Motor neuron (in vitro differentiated cells): Measurements from ENCODE around the gene VIT. TPM values are rescaled to one million over a fixed set of nuclear protein-coding genes. Genes with fewer than 3 reads are reported as not detected.

Source experiments
- ATAC-seq, 8 experiments: fragments of 200-7000 bp; cut with Tn5 transposase; replicated peaks in 6 of 8; 2 replicates each; pipeline ENCODE4 v1.8.0; 2021; ENCODE audit warnings: mild to moderate bottlenecking in 8 of 8, moderate library complexity in 8 of 8
- H3K27ac ChIP-seq, 2 donors: fragments of 250-450 bp; sonication (Bioruptor Pico); 2 replicates each; pipeline ENCODE4 v1.9.0; 2021; ENCODE audit warnings: antibody characterized with exemption in 2 of 2, mild to moderate bottlenecking in 2 of 2, moderate library complexity in 1 of 2
- H3K4me1 ChIP-seq, 2 donors: fragments of 250-450 bp; sonication (Bioruptor Pico); replicated peaks in 1 of 2; 2 replicates each; pipeline ENCODE4 v1.6.1; 2021; ENCODE audit warnings: antibody characterized with exemption in 2 of 2, mild to moderate bottlenecking in 2 of 2, moderate library complexity in 1 of 2
- H3K4me3 ChIP-seq, 5 donors: fragments of 250-450 bp; sonication (Bioruptor Pico); 2 replicates each; pipeline ENCODE4 v1.9.0; 2021; ENCODE audit warnings: antibody characterized with exemption in 5 of 5, mild to moderate bottlenecking in 5 of 5, moderate library complexity in 4 of 5
- WGBS, 10 experiments: fragments of 450-650 bp; shearing (Covaris generic); methylation state at CpG; one replicate each; pipeline ENCODE4 v1.0.0; 2022; 5-methylcytosine and 5-hydroxymethylcytosine counted together
- in situ Hi-C, 9 experiments: fragments of 400-800 bp; cut with MboI; loops; one replicate each; pipeline ENCODE4 v1.15.0; 2021; ENCODE audit warnings: low sequenced_read_pairs in 9 of 9, low pct_unique_long_range_greater_than_20kb in 2 of 9; ENCODE audit not compliant: unreplicated experiment in 9 of 9
- total RNA-seq, 8 experiments: library from RNA; unstranded; fragments of 300-600 nt; gene quantifications; 2 replicates each; pipeline versions ENCODE4 v1.2.3 to v1.2.4, GENCODE V29; 2022

VIT gene
- total RNA-seq, 8 experiments from 2014 or later = 0.09 to 0.71 (median 0.28) TPM; not detected in 5

DNA sequence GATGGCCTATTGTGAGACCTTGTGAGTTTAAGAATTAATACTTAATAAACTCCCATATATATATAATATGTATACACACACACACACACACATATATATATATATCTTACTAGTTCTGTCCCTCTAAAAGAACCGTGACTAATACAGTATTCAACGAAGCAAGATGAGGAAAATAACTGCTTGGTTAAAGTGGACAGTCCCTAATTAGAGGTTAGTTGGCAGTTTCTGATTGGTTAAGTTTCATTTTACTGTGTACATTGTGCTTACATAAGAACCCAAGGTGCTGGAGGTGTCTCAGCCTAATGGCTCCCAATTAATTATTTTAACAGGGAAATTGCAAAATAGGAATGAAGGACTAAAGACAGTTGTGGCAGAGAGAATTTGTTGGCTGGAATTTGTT, 137.7 kb downstream of the VIT start:
- Histone ChIP-seq H3K4me1 (no peaks in the 10 kb centered on the region), H3K4me3 (no peak overlapping the region), H3K27ac (no peak overlapping the region)
- WGBS, 10 experiments = 81 to 100% (median 94%) methylated on average over 1 to 2 of the region's 2 CpGs; no CpG with 5 or more reads in 4 of the 10 experiments
- ATAC-seq = no peak
- in situ Hi-C loops = no loop called here

DNA sequence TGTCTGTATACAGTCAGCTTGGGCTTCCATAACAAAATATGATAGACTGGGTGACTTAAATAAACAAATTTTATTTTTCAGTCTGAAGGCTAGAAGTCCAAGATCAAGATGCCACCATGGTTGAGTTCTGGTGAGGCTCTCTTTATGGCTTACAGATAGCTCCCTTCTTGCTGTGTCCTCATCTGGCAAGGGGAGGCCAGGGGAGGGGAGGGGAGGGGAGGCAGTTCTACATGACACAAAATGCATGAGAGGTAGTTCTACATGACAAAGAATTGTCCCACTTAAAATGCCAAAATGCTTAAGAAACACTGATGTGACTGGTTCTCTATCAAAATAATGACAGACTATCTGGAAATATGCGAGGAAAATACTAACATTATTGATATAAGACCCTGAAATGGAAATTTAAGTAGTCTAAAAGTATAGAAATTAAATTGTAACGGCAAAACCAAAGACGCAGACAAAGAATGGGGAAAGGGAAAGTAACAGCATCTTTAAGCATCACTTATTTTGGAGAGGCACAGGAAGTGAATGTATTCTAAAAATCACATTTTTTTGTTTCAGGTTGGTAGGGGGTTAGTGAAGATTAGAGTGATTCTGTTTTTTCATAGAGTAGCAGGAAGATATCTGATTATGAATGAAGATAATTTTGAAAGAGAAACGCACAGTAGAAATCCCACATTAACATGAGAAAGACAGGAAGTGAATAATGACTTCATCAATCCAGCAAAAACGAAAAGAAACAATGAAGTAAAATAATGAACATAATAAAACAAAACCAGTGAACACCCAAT, 138.4 kb downstream of the VIT start:
- no peak for ATAC-seq
- H3K4me1 ChIP-seq = no peaks in the 10 kb centered on the region
- 6 to 60% (median 28%) methylated on average over 1 to 5 of the region's 5 CpGs for WGBS, 10 experiments
- in situ Hi-C loops = no loop called here
- no peak overlapping the region for H3K27ac ChIP-seq
- H3K4me3 ChIP-seq = no peak overlapping the region

DNA sequence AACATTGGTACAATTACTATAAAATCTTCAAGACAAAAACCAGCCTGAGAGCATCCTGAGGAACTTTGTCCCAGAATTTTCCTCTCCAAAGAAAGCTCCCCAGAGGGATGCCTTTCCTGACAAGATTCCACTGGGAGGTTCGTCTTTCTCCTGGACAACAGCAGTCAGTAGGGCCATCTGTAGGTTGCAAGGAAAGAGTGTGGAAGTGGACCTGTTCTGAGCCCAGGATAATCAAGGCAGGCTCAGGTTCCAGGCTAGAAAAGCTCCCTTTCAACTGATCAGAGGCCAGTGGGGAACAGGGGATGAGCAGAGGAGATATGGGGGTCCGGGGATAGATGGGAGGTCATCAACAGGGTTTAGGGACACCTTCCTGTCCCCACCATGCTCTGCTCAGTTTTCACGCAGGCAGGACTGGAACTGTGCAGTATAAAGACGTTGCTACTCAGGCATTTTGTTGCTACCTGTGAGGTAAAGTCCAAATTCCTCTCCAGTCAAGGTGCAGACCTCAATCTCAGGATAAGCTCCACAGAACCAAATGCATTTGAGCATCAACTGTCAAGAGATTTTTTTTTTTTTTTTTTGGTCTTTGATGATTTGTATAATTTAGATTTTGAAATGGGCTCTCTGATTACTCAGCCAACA, 143.6 kb downstream of the VIT start:
- in situ Hi-C loops = no loop called here
- Histone ChIP-seq H3K27ac (no peak overlapping the region), H3K4me3 (no peak overlapping the region), H3K4me1 (no peaks in the 10 kb centered on the region)
- 70 to 100% (median 80%) methylated on average over 1 to 3 of the region's 4 CpGs; no CpG with 5 or more reads in 3 of the 10 experiments for WGBS, 10 experiments
- no peak for ATAC-seq

DNA sequence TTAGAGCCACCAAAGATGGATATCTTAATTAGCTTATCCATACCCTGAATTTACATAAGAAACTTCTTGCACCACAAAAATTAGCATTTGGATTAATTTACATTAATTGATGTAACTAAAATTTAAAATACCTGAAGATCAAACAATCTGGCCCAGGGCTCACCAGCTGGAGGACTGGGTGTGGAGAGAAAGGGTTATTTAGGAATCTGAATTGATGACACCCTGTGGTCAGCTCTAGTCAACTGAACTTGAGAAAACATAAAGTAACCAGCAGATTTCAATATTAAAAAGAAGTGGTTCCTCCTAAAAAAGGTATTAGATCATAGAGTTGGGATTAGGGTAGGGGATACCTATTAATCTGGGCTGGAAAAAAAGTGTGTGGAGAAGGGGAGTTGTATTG, 147.3 kb downstream of the VIT start:
- Histone ChIP-seq H3K4me3 (no peak overlapping the region), H3K27ac (no peak overlapping the region), H3K4me1 (no peaks in the 10 kb centered on the region)
- in situ Hi-C loops = no loop called here
- peak in 3 of 8 experiments; percentile 44 to 95 (median 80) for ATAC-seq

DNA sequence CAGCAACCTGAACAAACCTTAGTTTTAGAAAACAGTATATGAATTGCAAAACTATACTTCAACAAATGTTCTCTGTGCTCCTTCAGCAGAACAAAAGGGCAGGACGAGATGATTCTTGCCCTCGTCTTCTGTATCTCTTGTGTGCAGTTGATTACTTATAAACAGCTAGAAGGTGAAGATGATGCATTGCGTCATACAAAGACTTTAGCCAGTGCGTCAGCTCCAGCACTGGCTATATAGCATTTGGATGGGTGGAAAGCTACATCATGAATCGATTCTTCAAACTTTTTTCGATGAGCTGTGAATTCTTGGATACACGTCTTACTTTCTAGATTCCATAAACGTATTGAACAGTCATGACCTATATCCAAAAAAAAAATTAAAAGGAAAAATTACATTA, 152.8 kb downstream of the VIT start:
- H3K27ac ChIP-seq = no peak overlapping the region
- in situ Hi-C loops = no loop called here
- 89 to 100% (median 98%) methylated on average over 2 to 8 of the region's 8 CpGs for WGBS, 10 experiments
- no peaks in the 10 kb centered on the region for H3K4me1 ChIP-seq
- H3K4me3 ChIP-seq = no peak overlapping the region
- ATAC-seq = no peak

DNA sequence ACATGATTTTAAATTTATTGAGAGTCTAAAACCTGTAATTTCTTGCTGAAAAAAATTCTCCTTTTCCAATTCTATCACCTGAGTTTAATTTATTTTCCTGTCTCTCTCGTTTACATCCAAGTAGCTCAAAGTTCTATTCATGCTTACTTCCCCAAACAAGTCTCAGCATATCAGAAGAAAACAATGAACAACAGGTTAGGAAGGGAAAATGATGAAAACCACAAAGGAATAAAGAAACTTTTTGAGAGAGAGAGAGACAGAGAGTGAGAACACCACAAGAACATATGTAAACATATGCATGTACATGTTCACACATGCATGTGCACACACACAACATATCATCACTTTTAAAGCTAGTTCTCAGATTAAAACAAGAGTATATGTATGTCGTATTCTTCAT, 157.7 kb downstream of the VIT start:
- 80 to 95% (median 90%) methylated on average over 1 to 2 of the region's 2 CpGs for WGBS, 10 experiments
- H3K27ac ChIP-seq = no peak overlapping the region
- no peak for ATAC-seq
- H3K4me1 ChIP-seq = no peaks in the 10 kb centered on the region
- in situ Hi-C loops = no loop called here
- H3K4me3 ChIP-seq = no peak overlapping the region

DNA sequence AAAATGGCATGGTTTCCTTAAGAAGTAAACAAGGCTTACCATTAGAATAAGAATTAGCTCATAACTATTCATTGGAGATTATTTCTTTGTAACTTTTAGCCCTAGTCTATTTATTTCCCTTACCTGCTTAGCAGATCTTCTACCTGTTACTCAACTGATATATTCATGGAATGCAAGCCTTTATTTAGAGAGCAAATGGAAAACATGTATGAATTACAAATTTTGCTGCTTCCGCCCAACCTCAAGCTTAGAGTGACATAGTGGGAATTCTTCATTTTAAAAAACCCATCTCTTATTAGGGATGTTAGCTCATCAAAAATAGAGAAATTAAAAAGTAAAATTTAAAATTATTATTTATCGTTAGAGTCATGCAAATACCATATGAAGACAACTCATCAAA, 158.9 kb downstream of the VIT start:
- in situ Hi-C loops = no loop called here
- Histone ChIP-seq H3K27ac (no peak overlapping the region), H3K4me3 (no peak overlapping the region), H3K4me1 (no peaks in the 10 kb centered on the region)
- ATAC-seq = peak in 3 of 8 experiments; percentile 33 to 75 (median 66)
- WGBS, 10 experiments = 50 to 100% (median 89%) methylated on average over 1 to 2 of the region's 2 CpGs; no CpG with 5 or more reads in 1 of the 10 experiments

DNA sequence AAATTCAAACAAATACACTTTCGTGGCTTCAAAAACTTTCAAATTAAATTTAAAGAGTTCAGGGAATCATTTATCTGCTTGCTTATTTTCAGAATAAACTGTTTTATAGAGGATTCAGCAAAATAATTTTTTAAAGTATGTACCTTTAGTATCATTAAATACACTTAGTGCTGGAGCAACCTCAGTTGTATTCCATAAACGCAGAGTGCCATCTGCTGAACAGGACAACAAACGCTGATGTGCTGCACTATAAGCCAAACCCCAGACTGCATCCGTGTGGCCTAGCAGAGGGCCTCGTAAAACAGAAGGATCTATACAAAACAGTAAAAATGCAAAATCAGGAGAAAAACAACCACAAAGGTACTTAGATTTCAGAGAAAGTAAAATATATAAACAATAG, 161.2 kb downstream of the VIT start:
- H3K27ac ChIP-seq = no peak overlapping the region
- in situ Hi-C loops = no loop called here
- WGBS, 10 experiments = 61 to 93% (median 87%) methylated on average over 2 to 5 of the region's 5 CpGs
- no peaks in the 10 kb centered on the region for H3K4me1 ChIP-seq
- H3K4me3 ChIP-seq = no peak overlapping the region
- ATAC-seq = no peak

DNA sequence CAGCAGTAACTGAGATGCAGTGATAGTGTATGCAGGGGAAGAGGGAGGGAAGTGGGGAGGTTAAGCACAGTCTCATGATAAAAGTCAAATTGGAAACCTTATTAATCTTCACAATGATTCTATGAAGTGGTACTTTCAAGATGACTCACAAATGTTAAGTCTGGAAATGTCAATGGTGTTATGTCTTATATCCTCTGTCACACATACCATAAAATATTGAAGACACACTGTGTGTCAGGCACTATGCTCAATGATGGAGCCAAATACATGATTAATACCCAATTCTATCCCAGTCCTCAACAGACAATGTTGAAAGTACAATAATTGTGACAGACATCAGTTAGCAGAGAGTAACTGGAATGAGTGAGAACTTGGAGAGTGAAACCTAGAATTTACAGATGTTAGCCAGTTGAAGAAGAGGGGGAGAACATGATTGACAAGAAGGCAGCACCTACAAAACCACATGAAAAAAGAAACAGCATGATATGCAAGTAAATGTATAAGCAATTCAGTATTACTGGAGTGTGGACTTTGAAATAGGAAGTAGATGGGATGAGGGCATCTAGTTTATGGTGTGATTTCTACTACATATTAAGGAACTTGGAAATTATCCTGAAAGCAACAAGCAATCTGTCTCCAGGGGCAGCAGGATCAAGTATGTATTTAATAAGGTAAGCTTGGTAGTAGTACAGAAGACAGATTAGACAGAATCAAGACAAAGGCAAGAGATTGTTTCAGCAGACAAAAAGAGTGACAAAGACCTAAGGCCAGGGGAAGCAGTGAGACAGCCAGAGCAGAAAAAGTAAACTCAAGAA, 162.3 kb downstream of the VIT start:
- in situ Hi-C loops = no loop called here
- Histone ChIP-seq H3K4me3 (no peak overlapping the region), H3K4me1 (no peaks in the 10 kb centered on the region), H3K27ac (no peak overlapping the region)
- no peak for ATAC-seq

DNA sequence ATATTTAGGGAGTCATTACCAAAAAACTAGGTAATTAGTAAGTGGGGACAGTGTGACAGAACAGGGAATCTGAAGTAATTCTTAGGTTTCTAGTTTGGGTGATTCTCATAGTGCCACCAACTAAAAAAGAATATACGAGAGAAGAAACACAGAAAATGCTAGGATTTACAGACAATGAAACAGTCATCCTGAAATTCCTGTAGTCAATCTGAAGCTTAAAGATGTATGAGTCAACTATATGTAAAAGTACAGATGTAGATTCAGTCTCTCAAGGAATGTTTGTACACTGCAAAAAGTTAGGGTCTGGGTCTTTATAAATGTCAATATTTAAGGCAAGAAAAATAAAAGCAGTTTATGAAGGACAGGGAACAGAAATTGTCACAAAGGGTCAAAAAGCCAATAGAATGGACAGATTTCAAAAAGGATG, 162.9 kb downstream of the VIT start:
- ATAC-seq = no peak
- Histone ChIP-seq H3K4me1 (no peaks in the 10 kb centered on the region), H3K4me3 (no peak overlapping the region), H3K27ac (no peak overlapping the region)
- in situ Hi-C loops = no loop called here
- 71 to 100% (median 100%) methylated on average over 1 of the region's 1 CpG; no CpG with 5 or more reads in 3 of the 10 experiments for WGBS, 10 experiments

DNA sequence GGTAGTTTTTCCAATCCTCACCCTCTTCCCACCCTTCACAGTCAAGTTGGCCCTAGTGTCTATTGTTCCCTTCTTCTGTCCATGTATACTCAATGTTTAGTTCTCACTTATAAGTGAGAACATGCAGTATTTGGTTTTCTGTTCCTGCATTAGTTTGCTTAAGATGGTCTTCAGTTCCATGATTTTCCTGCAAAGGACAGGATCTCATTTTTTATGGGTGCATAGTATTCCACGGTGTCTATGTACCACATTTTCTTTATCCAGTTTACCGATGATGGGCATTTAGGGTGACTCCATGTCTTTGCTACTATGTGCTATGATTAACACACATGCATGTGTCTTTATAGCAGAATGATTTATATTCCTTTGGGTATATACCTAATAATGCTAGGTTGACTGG, 165.4 kb downstream of the VIT start:
- no peaks in the 10 kb centered on the region for H3K4me1 ChIP-seq
- no peak overlapping the region for H3K4me3 ChIP-seq
- no peak overlapping the region for H3K27ac ChIP-seq
- 86 to 100% (median 100%) methylated on average over 1 to 2 of the region's 2 CpGs; no CpG with 5 or more reads in 2 of the 10 experiments for WGBS, 10 experiments
- in situ Hi-C loops = no loop called here
- ATAC-seq = no peak
